GM12878 (cell line): ENCODE measurements around the gene EIF6. TPM values are rescaled to one million over a fixed set of nuclear protein-coding genes. Genes with fewer than 3 reads are reported as not detected.

Experiments
- ATAC-seq: fragments of 200-7000 bp; cut with Tn5 transposase; 3 replicates; pipeline ENCODE4 v1.9.1; 2020; ENCODE audit warnings: mild to moderate bottlenecking, moderate library complexity
- BruUV-seq: library from RNA; stranded (reverse); fragments of 400-500 nt; replicated peaks from 2 replicates; lab custom pipeline; 2021; lab: Mats Ljungman, UMichigan
- CTCF ChIA-PET: fragments of 300-600 bp; sonication (Branson Sonifier 250); formaldehyde crosslinking; extraction: SDS; loops from one replicate; lab custom pipeline; 2021; ENCODE audit warnings: inconsistent platforms; lab: Yijun Ruan, JAX
- POLR2A ChIA-PET: fragments of 350-600 bp; formaldehyde crosslinking; extraction: SDS; loops from one replicate; lab custom pipeline; 2021; ENCODE audit warnings: inconsistent platforms; lab: Charles Lee
- RAD21 ChIA-PET: fragments of 300-600 bp; sonication (Branson Sonifier 250); formaldehyde crosslinking; loops from one replicate; lab custom pipeline; 2023; ENCODE audit warnings: antibody characterized with exemption; ENCODE audit not compliant: unreplicated experiment; lab: Charles Lee
- SMC1A ChIA-PET: fragments of 300-600 bp; sonication (Branson Sonifier 250); formaldehyde crosslinking; loops from one replicate; lab custom pipeline; 2023; ENCODE audit not compliant: unreplicated experiment, uncharacterized antibody; lab: Charles Lee
- DNase-seq: peaks from one replicate; pipeline ENCODE4 v3.0.0-alpha.2; 2011; ENCODE audit warnings: low read depth, low spot score
- FAIRE-seq: peaks from 3 replicates; lab custom pipeline; 2011; peaks lifted over from hg19 to GRCh38; lab: Jason Lieb, UNC
- H2AFZ ChIP-seq: 2 replicates; pipeline ENCODE4 v1.6.0; 2011; ENCODE audit warnings: low read depth, low read length, control low read depth; ENCODE audit not compliant: control insufficient read depth
- H3K27ac ChIP-seq: 2 replicates; pipeline ENCODE4 v1.5.1; 2011; ENCODE audit warnings: control low read depth; ENCODE audit not compliant: control insufficient read depth, insufficient read depth
- H3K27me3 ChIP-seq, 2 experiments: replicated peaks in 1 of 2; 2 replicates each; pipeline versions ENCODE4 v1.6.0 to v1.6.1; 2011; ENCODE audit warnings: low read length in 1 of 2; ENCODE audit not compliant: control insufficient read depth in 2 of 2, insufficient read depth in 2 of 2
- H3K36me3 ChIP-seq, 2 experiments: 2 replicates each; pipeline ENCODE4 v1.5.1; 2011; ENCODE audit warnings: low read length in 1 of 2; ENCODE audit not compliant: control insufficient read depth in 2 of 2, insufficient read depth in 2 of 2
- H3K4me1 ChIP-seq: 2 replicates; pipeline ENCODE4 v1.6.1; 2011; ENCODE audit warnings: mild to moderate bottlenecking, low read length, moderate library complexity, mixed read lengths; ENCODE audit not compliant: control insufficient read depth, insufficient read depth
- H3K4me2 ChIP-seq: 2 replicates; pipeline ENCODE4 v1.6.0; 2011; ENCODE audit warnings: control low read depth; ENCODE audit not compliant: control insufficient read depth, insufficient read depth
- H3K4me3 ChIP-seq: fragments of 200-600 bp; sonication (generic); 2 replicates; pipeline ENCODE4 v1.5.1; 2016
- H3K79me2 ChIP-seq: 2 replicates; pipeline ENCODE4 v1.6.0; 2011; ENCODE audit warnings: low read length; ENCODE audit not compliant: control insufficient read depth, insufficient read depth
- H3K9ac ChIP-seq: 2 replicates; pipeline ENCODE4 v1.8.0; 2011; ENCODE audit warnings: low read length, control low read depth, mixed read lengths; ENCODE audit not compliant: control insufficient read depth, insufficient read depth
- H3K9me3 ChIP-seq: replicated peaks from 3 replicates; pipeline ENCODE4 v1.5.1; 2011; ENCODE audit warnings: mild to moderate bottlenecking, low read length; ENCODE audit not compliant: control insufficient read depth, insufficient read depth
- H4K20me1 ChIP-seq: 2 replicates; pipeline ENCODE4 v1.6.0; 2011; ENCODE audit not compliant: control insufficient read depth, insufficient read depth
- MEF2A ChIP-seq: IDR thresholded peaks from 2 replicates; pipeline ENCODE4 v1.6.1; 2011; ENCODE audit warnings: low read depth, mild to moderate bottlenecking, low read length, moderate library complexity; ENCODE audit not compliant: insufficient read depth
- TBL1XR1 ChIP-seq: IDR thresholded peaks from 2 replicates; pipeline ENCODE4 v1.6.1; 2012; ENCODE audit warnings: low read depth, low read length, improper control_type of control experiment
- ZSCAN29 ChIP-seq: fragments of 450-650 bp; IDR thresholded peaks from 2 replicates; pipeline ENCODE4 v1.6.1; 2017; ENCODE audit warnings: mild to moderate bottlenecking, moderate library complexity
- WGBS: methylation state at CpG from one replicate; pipeline ENCODE4 v1.1.6; 2016; ENCODE audit warnings: low lambda C conversion rate; ENCODE audit not compliant: insufficient replicate concordance, insufficient coverage; ENCODE audit errors: missing lambda C conversion rate; 5-methylcytosine and 5-hydroxymethylcytosine counted together
- in situ Hi-C: fragments of 300-500 bp; cut with MboI; formaldehyde crosslinking; loops from 9 replicates; pipeline ENCODE4 v1.14.3; 2018; ENCODE audit warnings: mixed read lengths
- intact Hi-C: fragments of 100-400 bp; cut with micrococcal nuclease; formaldehyde crosslinking; loops from one replicate; pipeline ENCODE4 v1.14.2; 2022; ENCODE audit not compliant: unreplicated experiment
- polyA plus RNA-seq, 11 experiments: library from polyadenylated mRNA; depleted of rRNA in 4 of 11; unstranded in 6 of 11; stranded (reverse) in 5 of 11; fragments of >200 nt; fragmentation: Nextera tagmentation in 4 of 11; fragmentation: Illumina TruSeq in 1 of 11; extraction: Ambion mirVana in 4 of 11; extraction: Trizol in 1 of 11; gene quantifications; 1 replicate in 1 of 11; 2 replicates in 10 of 11; pipeline versions ENCODE4 v1.2.1 to v1.2.3, GENCODE V29; 2011 to 2016; ENCODE audit warnings: inconsistent platforms in 2 of 11, missing spikeins in 2 of 11, low read depth in 1 of 11
- total RNA-seq, 4 experiments: library from RNA; depleted of rRNA in 3 of 4; stranded (reverse); fragments of >200 nt in 3 of 4; fragmentation: Illumina TruSeq in 1 of 4; extraction: Trizol in 1 of 4; gene quantifications; 2 replicates each; pipeline versions ENCODE4 v1.2.1 to v1.2.3, GENCODE V29; 2013 to 2021
- TF ChIP-seq, protein P1 (sequence below): fragments of 450-650 bp; formaldehyde crosslinking; IDR thresholded peaks from 2 replicates; pipeline ENCODE4 v1.4.0; 2022; ENCODE audit warnings: mild to moderate bottlenecking, moderate library complexity
- TF ChIP-seq, protein P2 (sequence below): IDR thresholded peaks from 2 replicates; pipeline ENCODE4 v1.6.1; 2012; ENCODE audit warnings: low read depth, low read length, improper control_type of control experiment
- TF ChIP-seq, protein P3 (sequence below): fragments of 450-650 bp; formaldehyde crosslinking; IDR thresholded peaks from 2 replicates; pipeline ENCODE4 v1.4.0; 2020; ENCODE audit warnings: mild to moderate bottlenecking, moderate library complexity

EIF6 gene
- total and polyA plus RNA-seq, 10 of the 15 experiments (the other 5 are each of a cell fraction or from before 2014, with no cell fraction given) = 127 to 607 (median 197) TPM

GRCh38 chr20:35288325-35289060, 3.9 kb upstream of the EIF6 start:
- no peak overlapping the region for H3K9ac ChIP-seq
- H3K27me3 ChIP-seq = no peaks in the 10 kb centered on the region
- in situ Hi-C loops (no loop called here), intact Hi-C loops (no loop called here)
- H3K79me2 ChIP-seq = peaks cover 10% of the 10 kb centered on the region
- peaks cover 3% of the 10 kb centered on the region; the same call in 1 of the 2 replicates for H3K4me1 ChIP-seq
- no peaks in the 10 kb centered on the region for H3K36me3 ChIP-seq
- no peak overlapping the region for H3K4me2 ChIP-seq
- no peak overlapping the region for H3K4me3 ChIP-seq
- ChIA-PET CTCF (interaction anchor here (1.1 kb wide), 1 partner anchor 17 kb away, joined by 4 read pairs; no protein-coding TSS in a partner anchor), RAD21 (no interaction called here), SMC1A (interaction anchor here (0.7 kb wide), 1 partner anchor 80 kb away, joined by 4 read pairs; no protein-coding TSS in a partner anchor), POLR2A (interaction anchor here (0.6 kb wide), 1 partner anchor 147 kb away, joined by 7 read pairs; no protein-coding TSS in a partner anchor)
- H3K9me3 ChIP-seq = no peaks in the 10 kb centered on the region
- TF ChIP-seq MEF2A = no peak
- BruUV-seq = no TSS peak
- FAIRE-seq (no peak), ATAC-seq (no peak), DNase-seq (no peak)
- H3K27ac ChIP-seq = no peak overlapping the region
- H4K20me1 ChIP-seq = no peaks in the 10 kb centered on the region
- no peak overlapping the region for H2AFZ ChIP-seq
- 52% methylated on average over 17 of the region's 19 CpGs for WGBS

- POLR2A ChIA-PET = interaction anchor here (0.6 kb wide), 1 partner anchor 148 kb away, joined by 7 read pairs; no protein-coding TSS in a partner anchor
- DNase-seq = no peak
- no TSS peak for BruUV-seq
- no peaks in the 10 kb centered on the region for H3K36me3 ChIP-seq
- no peak overlapping the region for H3K27ac ChIP-seq
- in situ Hi-C loops (no loop called here), intact Hi-C loops (no loop called here)
- SMC1A ChIA-PET = no interaction called here
- CTCF ChIA-PET = interaction anchor here (1.3 kb wide), 1 partner anchor 11 kb away, joined by 4 read pairs; no protein-coding TSS in a partner anchor
- no peak overlapping the region for H3K4me2 ChIP-seq
- H3K4me3 ChIP-seq = no peak overlapping the region
- peaks cover 16% of the 10 kb centered on the region for H3K79me2 ChIP-seq
- FAIRE-seq = no peak
- H3K4me1 ChIP-seq = peaks cover 3% of the 10 kb centered on the region; the same call in 1 of the 2 replicates
- H3K9me3 ChIP-seq = no peaks in the 10 kb centered on the region
- 57% methylated on average over 28 of the region's 28 CpGs for WGBS
- no peaks in the 10 kb centered on the region for H3K27me3 ChIP-seq
- RAD21 ChIA-PET = no interaction called here
- H4K20me1 ChIP-seq = no peaks in the 10 kb centered on the region
- no peak for ATAC-seq
- H2AFZ ChIP-seq = no peak overlapping the region
- H3K9ac ChIP-seq = no peak overlapping the region
- no peak for TF ChIP-seq TBL1XR1
- TF ChIP-seq, protein P1, sequence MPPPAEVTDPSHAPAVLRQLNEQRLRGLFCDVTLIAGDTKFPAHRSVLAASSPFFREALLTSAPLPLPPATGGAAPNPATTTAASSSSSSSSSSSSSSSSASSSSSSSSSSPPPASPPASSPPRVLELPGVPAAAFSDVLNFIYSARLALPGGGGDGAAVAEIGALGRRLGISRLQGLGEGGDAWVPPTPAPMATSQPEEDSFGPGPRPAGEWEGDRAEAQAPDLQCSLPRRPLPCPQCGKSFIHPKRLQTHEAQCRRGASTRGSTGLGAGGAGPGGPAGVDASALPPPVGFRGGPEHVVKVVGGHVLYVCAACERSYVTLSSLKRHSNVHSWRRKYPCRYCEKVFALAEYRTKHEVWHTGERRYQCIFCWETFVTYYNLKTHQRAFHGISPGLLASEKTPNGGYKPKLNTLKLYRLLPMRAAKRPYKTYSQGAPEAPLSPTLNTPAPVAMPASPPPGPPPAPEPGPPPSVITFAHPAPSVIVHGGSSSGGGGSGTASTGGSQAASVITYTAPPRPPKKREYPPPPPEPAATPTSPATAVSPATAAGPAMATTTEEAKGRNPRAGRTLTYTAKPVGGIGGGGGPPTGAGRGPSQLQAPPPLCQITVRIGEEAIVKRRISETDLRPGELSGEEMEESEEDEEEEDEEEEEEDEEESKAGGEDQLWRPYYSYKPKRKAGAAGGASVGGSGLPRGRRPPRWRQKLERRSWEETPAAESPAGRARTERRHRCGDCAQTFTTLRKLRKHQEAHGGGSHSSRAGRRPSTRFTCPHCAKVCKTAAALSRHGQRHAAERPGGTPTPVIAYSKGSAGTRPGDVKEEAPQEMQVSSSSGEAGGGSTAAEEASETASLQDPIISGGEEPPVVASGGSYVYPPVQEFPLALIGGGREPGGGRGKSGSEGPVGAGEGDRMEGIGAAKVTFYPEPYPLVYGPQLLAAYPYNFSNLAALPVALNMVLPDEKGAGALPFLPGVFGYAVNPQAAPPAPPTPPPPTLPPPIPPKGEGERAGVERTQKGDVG (CRISPR knock-in tag) = no peak
- no peak for TF ChIP-seq ZSCAN29
- TF ChIP-seq, protein P2, sequence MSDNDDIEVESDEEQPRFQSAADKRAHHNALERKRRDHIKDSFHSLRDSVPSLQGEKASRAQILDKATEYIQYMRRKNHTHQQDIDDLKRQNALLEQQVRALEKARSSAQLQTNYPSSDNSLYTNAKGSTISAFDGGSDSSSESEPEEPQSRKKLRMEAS = no peak
- TF ChIP-seq, protein P3, sequence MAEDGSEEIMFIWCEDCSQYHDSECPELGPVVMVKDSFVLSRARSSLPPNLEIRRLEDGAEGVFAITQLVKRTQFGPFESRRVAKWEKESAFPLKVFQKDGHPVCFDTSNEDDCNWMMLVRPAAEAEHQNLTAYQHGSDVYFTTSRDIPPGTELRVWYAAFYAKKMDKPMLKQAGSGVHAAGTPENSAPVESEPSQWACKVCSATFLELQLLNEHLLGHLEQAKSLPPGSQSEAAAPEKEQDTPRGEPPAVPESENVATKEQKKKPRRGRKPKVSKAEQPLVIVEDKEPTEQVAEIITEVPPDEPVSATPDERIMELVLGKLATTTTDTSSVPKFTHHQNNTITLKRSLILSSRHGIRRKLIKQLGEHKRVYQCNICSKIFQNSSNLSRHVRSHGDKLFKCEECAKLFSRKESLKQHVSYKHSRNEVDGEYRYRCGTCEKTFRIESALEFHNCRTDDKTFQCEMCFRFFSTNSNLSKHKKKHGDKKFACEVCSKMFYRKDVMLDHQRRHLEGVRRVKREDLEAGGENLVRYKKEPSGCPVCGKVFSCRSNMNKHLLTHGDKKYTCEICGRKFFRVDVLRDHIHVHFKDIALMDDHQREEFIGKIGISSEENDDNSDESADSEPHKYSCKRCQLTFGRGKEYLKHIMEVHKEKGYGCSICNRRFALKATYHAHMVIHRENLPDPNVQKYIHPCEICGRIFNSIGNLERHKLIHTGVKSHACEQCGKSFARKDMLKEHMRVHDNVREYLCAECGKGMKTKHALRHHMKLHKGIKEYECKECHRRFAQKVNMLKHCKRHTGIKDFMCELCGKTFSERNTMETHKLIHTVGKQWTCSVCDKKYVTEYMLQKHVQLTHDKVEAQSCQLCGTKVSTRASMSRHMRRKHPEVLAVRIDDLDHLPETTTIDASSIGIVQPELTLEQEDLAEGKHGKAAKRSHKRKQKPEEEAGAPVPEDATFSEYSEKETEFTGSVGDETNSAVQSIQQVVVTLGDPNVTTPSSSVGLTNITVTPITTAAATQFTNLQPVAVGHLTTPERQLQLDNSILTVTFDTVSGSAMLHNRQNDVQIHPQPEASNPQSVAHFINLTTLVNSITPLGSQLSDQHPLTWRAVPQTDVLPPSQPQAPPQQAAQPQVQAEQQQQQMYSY (CRISPR knock-in tag) = no peak
Measured at GRCh38 chr20:35287509-35288324, 3.1 kb upstream of the EIF6 start.
